Activated naive CD4-positive, alpha-beta T cell treated with anti-CD3 and anti-CD28 coated beads, Interleukin-2, amount 50 U/mL, for 72 hours (primary cell): ENCODE measurements around the gene TMEM131L. TPM values are rescaled to one million over a fixed set of nuclear protein-coding genes. Genes with fewer than 3 reads are reported as not detected.
A peak's percentile ranks its signal among the peaks of the same experiment; 100 is the strongest.

Source experiments
- ATAC-seq, 2 donors: fragments of 150-1000 bp; cut with Tn5 transposase; 2 replicates each; pipeline ENCODE4 v1.10.0; 2021; ENCODE audit warnings: mild to moderate bottlenecking in 2 of 2, moderate library complexity in 2 of 2
- DNase-seq, 2 donors: peaks; one replicate each; pipeline ENCODE4 v3.0.0; 2021 to 2022; ENCODE audit warnings: low spot score in 2 of 2
- H3K27ac Mint-ChIP-seq, 2 donors: one replicate each; pipeline ENCODE4 v1.8.0; 2022; ENCODE audit warnings: mild to moderate bottlenecking in 2 of 2, mixed read lengths in 2 of 2
- H3K36me3 Mint-ChIP-seq, 2 donors: one replicate each; pipeline ENCODE4 v1.8.0; 2022; ENCODE audit warnings: mixed read lengths in 2 of 2
- H3K9me3 Mint-ChIP-seq, 2 donors: one replicate each; pipeline ENCODE4 v1.8.0; 2022; ENCODE audit warnings: mixed read lengths in 2 of 2
- total RNA-seq, 2 donors: library from RNA; stranded (reverse); gene quantifications; one replicate each; pipeline ENCODE4 v1.2.3, GENCODE V29; 2022

TMEM131L gene
- total RNA-seq, 2 donors from 2014 or later = 44.8 to 47.7 TPM

GRCh38 chr4:153668647-153669046, 202.5 kb downstream of the TMEM131L start:
- Mint-ChIP-seq H3K9me3 (peaks cover 0 to 10% of the 10 kb centered on the region in 2 donors), H3K27ac (no peak overlapping the region), H3K36me3 (no peaks in the 10 kb centered on the region)
- ATAC-seq (no peak), DNase-seq (no peak)

GRCh38 chr4:153669838-153670237, 203.7 kb downstream of the TMEM131L start:
- Mint-ChIP-seq H3K27ac (no peak overlapping the region), H3K9me3 (peaks cover 0 to 5% of the 10 kb centered on the region in 2 donors), H3K36me3 (no peaks in the 10 kb centered on the region)
- no peak for DNase-seq
- ATAC-seq = no peak

- DNase-seq = no peak
- H3K36me3 Mint-ChIP-seq = peaks cover 0 to 7% of the 10 kb centered on the region in 2 donors
- H3K27ac Mint-ChIP-seq = no peak overlapping the region
- no peak for ATAC-seq
- H3K9me3 Mint-ChIP-seq = peaks cover 5 to 16% of the 10 kb centered on the region in 2 donors
Measured at GRCh38 chr4:153676486-153676885, 210.3 kb downstream of the TMEM131L start.

- H3K27ac Mint-ChIP-seq = no peak overlapping the region
- H3K36me3 Mint-ChIP-seq = peaks cover 0 to 7% of the 10 kb centered on the region in 2 donors
- DNase-seq = no peak
- H3K9me3 Mint-ChIP-seq = peaks cover 5 to 16% of the 10 kb centered on the region in 2 donors
- ATAC-seq = no peak
Measured at GRCh38 chr4:153676984-153677383, 210.8 kb downstream of the TMEM131L start.

- peaks cover 0 to 7% of the 10 kb centered on the region in 2 donors for H3K36me3 Mint-ChIP-seq
- no peak for DNase-seq
- H3K27ac Mint-ChIP-seq = no peak overlapping the region
- H3K9me3 Mint-ChIP-seq = peaks cover 5 to 16% of the 10 kb centered on the region in 2 donors
- ATAC-seq = no peak
Measured at GRCh38 chr4:153679486-153679885, 213.3 kb downstream of the TMEM131L start.

- Mint-ChIP-seq H3K27ac (no peak overlapping the region), H3K36me3 (peaks cover 12 to 21% of the 10 kb centered on the region in 2 donors), H3K9me3 (peaks cover 0 to 12% of the 10 kb centered on the region in 2 donors)
- no peak for ATAC-seq
- DNase-seq = no peak
Measured at GRCh38 chr4:153683763-153684181, 217.6 kb downstream of the TMEM131L start.

- DNase-seq = peak; percentile 57 to 65
- Mint-ChIP-seq H3K36me3 (peaks cover 18 to 27% of the 10 kb centered on the region in 2 donors), H3K27ac (peak within 1 kb of the TSS in 1 of 2 donors; percentile 65), H3K9me3 (peaks cover 0 to 18% of the 10 kb centered on the region in 2 donors)
- ATAC-seq = peak; percentile 90 to 92
Measured at GRCh38 chr4:153684182-153684970, 218.2 kb downstream of the TMEM131L start, which contains the start of gene TLR2. TLR2 (plus strand) TSS chr4:153684280; CDS start chr4:153702908, 18,628 bp downstream.

- Mint-ChIP-seq H3K36me3 (peaks cover 24 to 32% of the 10 kb centered on the region in 2 donors), H3K9me3 (peaks cover 3 to 22% of the 10 kb centered on the region in 2 donors), H3K27ac (peak overlapping the region in 1 of 2 donors; percentile 65)
- ATAC-seq (no peak), DNase-seq (no peak)
Measured at GRCh38 chr4:153684971-153685371, 218.8 kb downstream of the TMEM131L start.

Other genes starting within 250 kb of the TMEM131L start
- 10 to 100 TPM; 27.9 to 31.1 TPM for gene MND1, start 121.7 kb upstream of the TMEM131L start, total RNA-seq
- gene TLR2, start 217.9 kb downstream of the TMEM131L start, total RNA-seq = 1 to 10 TPM; 1.1 to 1.6 TPM